Chondrocyte (in vitro differentiated cells): ENCODE data around the gene PGLYRP3. TPM values are rescaled to one million over a fixed set of nuclear protein-coding genes. Genes with fewer than 3 reads are reported as not detected.
A peak's percentile ranks its signal among the peaks of the same experiment; 100 is the strongest.

ENCODE experiments used
- DNase-seq: peaks from one replicate; pipeline ENCODE4 v3.0.0; 2021; ENCODE audit warnings: mixed read lengths, low spot score
- H3K27ac Mint-ChIP-seq: one replicate; pipeline ENCODE4 v1.8.0; 2021; ENCODE audit warnings: mild to moderate bottlenecking, moderate library complexity, mixed read lengths; ENCODE audit not compliant: unreplicated experiment
- H3K27me3 Mint-ChIP-seq: 2 replicates; pipeline ENCODE4 v1.8.0; 2021; ENCODE audit warnings: low read depth, mixed read lengths
- H3K36me3 Mint-ChIP-seq: 2 replicates; pipeline ENCODE4 v1.8.0; 2021; ENCODE audit warnings: low read depth, mixed read lengths
- H3K4me1 Mint-ChIP-seq: 2 replicates; pipeline ENCODE4 v1.8.0; 2021; ENCODE audit warnings: low read depth, mild to moderate bottlenecking, mixed read lengths
- H3K4me3 Mint-ChIP-seq: one replicate; pipeline ENCODE4 v1.8.0; 2021; ENCODE audit warnings: mild to moderate bottlenecking, moderate library complexity, mixed read lengths; ENCODE audit not compliant: unreplicated experiment
- H3K9me3 Mint-ChIP-seq: 2 replicates; pipeline ENCODE4 v1.8.0; 2021; ENCODE audit warnings: low read depth, mixed read lengths
- total RNA-seq: library from RNA; stranded (reverse); gene quantifications from 3 replicates; pipeline ENCODE4 v1.2.1, GENCODE V29; 2021
- TF ChIP-seq, protein P1 (sequence below): fragments of 200-600 bp; sonication (generic); IDR thresholded peaks from 2 replicates; pipeline ENCODE4 v1.5.0; 2021; ENCODE audit warnings: antibody characterized with exemption, mild to moderate bottlenecking, moderate library complexity

PGLYRP3 gene
- total RNA-seq, 1 donor from 2014 or later, result not detected

- Mint-ChIP-seq H3K27ac (no peak overlapping the region), H3K4me1 (no peaks in the 10 kb centered on the region), H3K4me3 (no peak overlapping the region), H3K9me3 (no peaks in the 10 kb centered on the region), H3K36me3 (no peaks in the 10 kb centered on the region), H3K27me3 (peaks cover 26% of the 10 kb centered on the region)
- TF ChIP-seq, protein P1, sequence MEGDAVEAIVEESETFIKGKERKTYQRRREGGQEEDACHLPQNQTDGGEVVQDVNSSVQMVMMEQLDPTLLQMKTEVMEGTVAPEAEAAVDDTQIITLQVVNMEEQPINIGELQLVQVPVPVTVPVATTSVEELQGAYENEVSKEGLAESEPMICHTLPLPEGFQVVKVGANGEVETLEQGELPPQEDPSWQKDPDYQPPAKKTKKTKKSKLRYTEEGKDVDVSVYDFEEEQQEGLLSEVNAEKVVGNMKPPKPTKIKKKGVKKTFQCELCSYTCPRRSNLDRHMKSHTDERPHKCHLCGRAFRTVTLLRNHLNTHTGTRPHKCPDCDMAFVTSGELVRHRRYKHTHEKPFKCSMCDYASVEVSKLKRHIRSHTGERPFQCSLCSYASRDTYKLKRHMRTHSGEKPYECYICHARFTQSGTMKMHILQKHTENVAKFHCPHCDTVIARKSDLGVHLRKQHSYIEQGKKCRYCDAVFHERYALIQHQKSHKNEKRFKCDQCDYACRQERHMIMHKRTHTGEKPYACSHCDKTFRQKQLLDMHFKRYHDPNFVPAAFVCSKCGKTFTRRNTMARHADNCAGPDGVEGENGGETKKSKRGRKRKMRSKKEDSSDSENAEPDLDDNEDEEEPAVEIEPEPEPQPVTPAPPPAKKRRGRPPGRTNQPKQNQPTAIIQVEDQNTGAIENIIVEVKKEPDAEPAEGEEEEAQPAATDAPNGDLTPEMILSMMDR, result no peak
- no peak for DNase-seq
Measured at GRCh38 chr1:153271711-153272110, 41.0 kb downstream of the PGLYRP3 start.

- no peak overlapping the region for H3K27ac Mint-ChIP-seq
- no peak for DNase-seq
- peaks cover 60% of the 10 kb centered on the region for H3K27me3 Mint-ChIP-seq
- peaks cover 9% of the 10 kb centered on the region for H3K4me1 Mint-ChIP-seq
- TF ChIP-seq, protein P1, result no peak
- peaks cover 1% of the 10 kb centered on the region for H3K36me3 Mint-ChIP-seq
- H3K9me3 Mint-ChIP-seq, result no peaks in the 10 kb centered on the region
- H3K4me3 Mint-ChIP-seq, result no peak overlapping the region
Measured at GRCh38 chr1:153265457-153265856, 47.3 kb downstream of the PGLYRP3 start.

DNA sequence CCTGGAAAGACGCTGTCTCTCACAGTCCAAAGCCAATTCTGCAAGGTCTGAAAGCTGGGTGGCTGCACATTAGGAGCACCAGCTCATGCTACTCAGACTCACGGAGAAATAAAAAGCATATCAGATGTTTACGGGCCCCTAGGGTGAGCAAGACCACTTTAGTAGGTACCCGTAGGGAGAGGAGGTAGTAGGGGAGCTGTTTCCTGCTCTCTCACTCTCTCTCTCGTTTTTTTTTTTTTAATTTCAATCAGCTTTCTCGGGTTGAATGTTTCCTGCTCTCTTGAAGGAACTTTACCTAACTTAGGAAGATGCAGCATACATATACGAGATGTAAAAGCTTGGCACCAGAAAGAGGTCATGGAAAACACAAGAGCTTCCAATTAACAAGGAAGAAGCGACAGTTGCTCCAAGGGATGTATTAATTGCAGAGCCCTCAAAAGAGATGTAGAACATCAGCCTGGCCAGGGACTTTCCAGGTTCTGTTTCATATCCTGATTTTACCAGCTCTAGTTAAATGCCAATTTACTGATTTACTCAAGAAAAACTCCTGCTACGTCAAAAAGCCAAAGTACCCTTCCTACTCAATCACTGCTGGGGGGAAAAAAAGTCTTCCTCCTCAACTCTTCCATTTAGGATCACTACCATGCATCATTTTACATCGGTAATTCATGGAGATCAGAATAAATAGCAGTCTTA, 50.1 kb downstream of the PGLYRP3 start:
- H3K27me3 Mint-ChIP-seq, result peaks cover 58% of the 10 kb centered on the region
- DNase-seq, result no peak
- H3K36me3 Mint-ChIP-seq, result peaks cover 1% of the 10 kb centered on the region
- H3K27ac Mint-ChIP-seq, result no peak overlapping the region
- H3K4me1 Mint-ChIP-seq, result peaks cover 11% of the 10 kb centered on the region
- TF ChIP-seq, protein P1, result no peak
- H3K9me3 Mint-ChIP-seq, result no peaks in the 10 kb centered on the region
- H3K4me3 Mint-ChIP-seq, result no peak overlapping the region

- H3K4me1 Mint-ChIP-seq, result peaks cover 11% of the 10 kb centered on the region
- H3K9me3 Mint-ChIP-seq, result no peaks in the 10 kb centered on the region
- peaks cover 54% of the 10 kb centered on the region for H3K27me3 Mint-ChIP-seq
- H3K4me3 Mint-ChIP-seq, result peak overlapping the region; percentile 57
- H3K36me3 Mint-ChIP-seq, result peaks cover 1% of the 10 kb centered on the region
- DNase-seq, result no peak
- H3K27ac Mint-ChIP-seq, result no peak overlapping the region
- TF ChIP-seq, protein P1, result no peak
Measured at GRCh38 chr1:153262070-153262366, 50.7 kb downstream of the PGLYRP3 start.

DNA sequence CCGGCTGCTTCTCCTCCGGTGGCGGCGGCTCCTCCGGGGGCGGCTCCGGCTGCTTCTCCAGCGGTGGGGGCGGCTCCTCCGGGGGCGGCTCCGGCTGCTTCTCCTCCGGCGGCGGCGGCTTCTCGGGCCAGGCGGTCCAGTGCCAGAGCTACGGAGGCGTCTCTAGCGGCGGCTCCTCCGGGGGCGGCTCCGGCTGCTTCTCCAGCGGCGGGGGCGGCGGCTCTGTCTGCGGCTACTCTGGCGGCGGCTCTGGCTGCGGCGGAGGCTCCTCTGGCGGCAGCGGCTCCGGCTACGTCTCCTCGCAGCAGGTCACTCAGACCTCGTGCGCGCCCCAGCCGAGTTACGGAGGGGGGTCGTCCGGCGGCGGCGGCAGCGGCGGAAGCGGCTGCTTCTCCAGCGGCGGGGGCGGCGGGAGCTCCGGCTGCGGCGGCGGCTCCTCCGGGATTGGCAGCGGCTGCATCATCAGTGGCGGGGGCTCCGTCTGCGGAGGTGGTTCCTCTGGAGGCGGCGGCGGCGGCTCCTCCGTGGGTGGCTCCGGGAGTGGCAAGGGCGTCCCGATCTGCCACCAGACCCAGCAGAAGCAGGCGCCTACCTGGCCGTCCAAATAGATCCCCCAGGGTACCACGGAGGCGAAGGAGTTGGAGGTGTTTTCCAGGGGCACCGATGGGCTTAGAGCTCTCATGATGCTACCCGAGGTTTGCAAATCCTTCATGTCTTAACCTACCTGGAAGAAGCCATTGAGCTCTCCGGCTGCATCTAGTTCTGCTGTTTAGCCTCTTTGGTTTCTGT, 51.3 kb downstream of the PGLYRP3 start:
- TF ChIP-seq, protein P1, result no peak
- peaks cover 1% of the 10 kb centered on the region for H3K36me3 Mint-ChIP-seq
- DNase-seq, result peak; percentile 81
- H3K4me3 Mint-ChIP-seq, result peak overlapping the region; percentile 57
- H3K9me3 Mint-ChIP-seq, result no peaks in the 10 kb centered on the region
- peaks cover 11% of the 10 kb centered on the region for H3K4me1 Mint-ChIP-seq
- peaks cover 53% of the 10 kb centered on the region for H3K27me3 Mint-ChIP-seq
- no peak overlapping the region for H3K27ac Mint-ChIP-seq
